H1 (cell line): ENCODE results near the gene HS6ST3. TPM values are rescaled to one million over a fixed set of nuclear protein-coding genes. Genes with fewer than 3 reads are reported as not detected.

Source experiments
- CTCF ChIA-PET: fragments of 300-600 bp; sonication (Branson Sonifier 250); formaldehyde crosslinking; loops from one replicate; lab custom pipeline; 2021; ENCODE audit not compliant: partially characterized antibody; lab: Charles Lee
- POLR2A ChIA-PET: fragments of 300-600 bp; sonication (Branson Sonifier 250); formaldehyde crosslinking; loops from one replicate; lab custom pipeline; 2021; ENCODE audit warnings: inconsistent platforms; ENCODE audit not compliant: partially characterized antibody; lab: Charles Lee
- DNase-seq, 2 experiments: peaks; one replicate each; pipeline versions ENCODE4 v3.0.0 to v3.0.0-alpha.2; 2010 to 2022; ENCODE audit warnings: low spot score in 2 of 2, low read depth in 1 of 2, mixed read lengths in 1 of 2
- FAIRE-seq: peaks from 2 replicates; lab custom pipeline; 2011; peaks lifted over from hg19 to GRCh38; lab: Jason Lieb, UNC
- H2AFZ ChIP-seq: 2 replicates; pipeline ENCODE4 v1.8.1; 2012; ENCODE audit warnings: low read length, inconsistent platforms
- H2AK5ac ChIP-seq: 2 replicates; pipeline ENCODE4 v1.6.1; 2013; ENCODE audit warnings: low read depth, low read length
- H2BK120ac ChIP-seq: replicated peaks from 2 replicates; pipeline ENCODE3; 2013; ENCODE audit warnings: low read depth, low read length, inconsistent platforms
- H2BK12ac ChIP-seq: 2 replicates; pipeline ENCODE4 v1.6.1; 2013; ENCODE audit warnings: low read depth, low read length
- H2BK15ac ChIP-seq: 2 replicates; pipeline ENCODE4 v1.6.1; 2013; ENCODE audit warnings: low read length
- H2BK20ac ChIP-seq: 2 replicates; pipeline ENCODE4 v1.6.1; 2013; ENCODE audit warnings: low read length
- H2BK5ac ChIP-seq: 2 replicates; pipeline ENCODE4 v1.6.1; 2013; ENCODE audit warnings: low read depth, low read length
- H3K14ac ChIP-seq: 2 replicates; pipeline ENCODE4 v1.6.1; 2013; ENCODE audit warnings: inconsistent platforms; ENCODE audit not compliant: insufficient read length
- H3K18ac ChIP-seq: 2 replicates; pipeline ENCODE4 v1.6.1; 2013; ENCODE audit warnings: low read length; ENCODE audit errors: extremely low read depth
- H3K23ac ChIP-seq: 2 replicates; pipeline ENCODE4 v1.6.1; 2013; ENCODE audit warnings: inconsistent platforms; ENCODE audit not compliant: insufficient read length
- H3K23me2 ChIP-seq: 2 replicates; pipeline ENCODE4 v1.6.1; 2013; ENCODE audit warnings: low read depth, low read length
- H3K27ac ChIP-seq: 2 replicates; pipeline ENCODE4 v1.6.1; 2011; ENCODE audit warnings: low read depth, low read length, inconsistent platforms
- H3K27me3 ChIP-seq, 4 experiments: replicated peaks in 1 of 4; 1 replicate in 1 of 4; 2 replicates in 3 of 4; pipeline versions ENCODE4 v1.6.1 to v1.8.1; 2011 to 2013; ENCODE audit warnings: low read length in 3 of 4, mild to moderate bottlenecking in 3 of 4, inconsistent platforms in 2 of 4, mixed read lengths in 2 of 4, moderate library complexity in 1 of 4; ENCODE audit not compliant: control insufficient read depth in 3 of 4, insufficient read depth in 3 of 4; ENCODE audit errors: extremely low read depth in 1 of 4
- H3K36me3 ChIP-seq, 4 experiments: 2 replicates each; pipeline versions ENCODE4 v1.6.1 to v1.8.1; 2011 to 2013; ENCODE audit warnings: mild to moderate bottlenecking in 4 of 4, low read length in 3 of 4, moderate library complexity in 2 of 4, control low read depth in 1 of 4, inconsistent platforms in 1 of 4; ENCODE audit not compliant: insufficient read depth in 4 of 4, control insufficient read depth in 2 of 4
- H3K4ac ChIP-seq: replicated peaks from 2 replicates; pipeline ENCODE3; 2013; ENCODE audit warnings: low read length, low read depth, mixed read lengths, inconsistent platforms; ENCODE audit not compliant: insufficient read length
- H3K4me1 ChIP-seq, 4 experiments: replicated peaks in 1 of 4; 1 replicate in 1 of 4; 2 replicates in 3 of 4; pipeline versions ENCODE4 v1.6.1 to v1.8.1; 2011 to 2013; ENCODE audit warnings: low read length in 3 of 4, inconsistent platforms in 2 of 4, mixed read lengths in 1 of 4; ENCODE audit not compliant: insufficient read depth in 4 of 4, control insufficient read depth in 3 of 4
- H3K4me2 ChIP-seq, 2 experiments: 2 replicates each; pipeline versions ENCODE4 v1.6.1 to v1.8.1; 2011 to 2013; ENCODE audit warnings: low read depth in 2 of 2, low read length in 2 of 2, control low read depth in 1 of 2, inconsistent platforms in 1 of 2, mild to moderate bottlenecking in 1 of 2; ENCODE audit not compliant: insufficient read depth in 1 of 2
- H3K4me3 ChIP-seq, 4 experiments: fragments of 200-600, 300-600 bp in 1 of 4; sonication (generic), shearing (Covaris generic), sonication (Bioruptor Twin) in 1 of 4; 2 replicates each; pipeline versions ENCODE4 v1.5.1 to v1.8.1; 2011 to 2016; ENCODE audit warnings: low read length in 4 of 4, low read depth in 3 of 4, control low read depth in 2 of 4, inconsistent platforms in 2 of 4, mild to moderate bottlenecking in 2 of 4, mixed read lengths in 1 of 4, moderate library complexity in 1 of 4; ENCODE audit not compliant: insufficient read depth in 2 of 4; ENCODE audit errors: extremely low read depth in 1 of 4
- H3K56ac ChIP-seq: replicated peaks from 2 replicates; pipeline ENCODE3; 2013; ENCODE audit warnings: low read depth, mild to moderate bottlenecking, mixed read lengths, low read length, inconsistent platforms; ENCODE audit not compliant: insufficient read length
- H3K79me1 ChIP-seq: 2 replicates; pipeline ENCODE4 v1.6.1; 2013; ENCODE audit warnings: low read depth, low read length, control low read depth
- H3K79me2 ChIP-seq, 2 experiments: 2 replicates each; pipeline versions ENCODE4 v1.6.1 to v1.8.1; 2012 to 2013; ENCODE audit warnings: low read length in 2 of 2, mild to moderate bottlenecking in 2 of 2, inconsistent platforms in 1 of 2; ENCODE audit not compliant: insufficient read depth in 2 of 2, control insufficient read depth in 1 of 2
- H3K9ac ChIP-seq, 4 experiments: replicated peaks in 1 of 4; 1 replicate in 1 of 4; 2 replicates in 3 of 4; pipeline versions ENCODE4 v1.6.1 to v1.8.1; 2011 to 2013; ENCODE audit warnings: low read depth in 3 of 4, low read length in 3 of 4, control low read depth in 2 of 4, mild to moderate bottlenecking in 2 of 4, moderate library complexity in 2 of 4, inconsistent platforms in 1 of 4; ENCODE audit errors: extremely low read depth in 1 of 4
- H3K9me3 ChIP-seq, 2 experiments: 2 replicates each; pipeline versions ENCODE4 v1.6.1 to v1.8.1; 2012 to 2013; ENCODE audit warnings: mild to moderate bottlenecking in 2 of 2, moderate library complexity in 2 of 2, control low read depth in 1 of 2, inconsistent platforms in 1 of 2, low read depth in 1 of 2, low read length in 1 of 2, mixed read lengths in 1 of 2; ENCODE audit not compliant: insufficient read depth in 2 of 2
- H4K20me1 ChIP-seq, 2 experiments: replicated peaks in 1 of 2; 2 replicates each; pipeline versions ENCODE3 to v1.8.1; 2011 to 2013; ENCODE audit warnings: inconsistent platforms in 2 of 2, low read length in 2 of 2, mild to moderate bottlenecking in 1 of 2; ENCODE audit not compliant: insufficient read depth in 2 of 2, control insufficient read depth in 1 of 2
- H4K5ac ChIP-seq: 2 replicates; pipeline ENCODE4 v1.6.1; 2013; ENCODE audit warnings: low read length, low read depth, mixed read lengths, inconsistent platforms; ENCODE audit not compliant: insufficient read length
- H4K8ac ChIP-seq: 2 replicates; pipeline ENCODE4 v1.8.0; 2013; ENCODE audit warnings: mild to moderate bottlenecking, moderate library complexity, low read length, inconsistent platforms; ENCODE audit not compliant: insufficient read depth; ENCODE audit errors: extremely low read depth
- H4K91ac ChIP-seq: replicated peaks from 2 replicates; pipeline ENCODE3; 2013; ENCODE audit warnings: low read length, mixed read lengths, inconsistent platforms; ENCODE audit not compliant: insufficient read length
- CEBPB ChIP-seq: IDR thresholded peaks from 2 replicates; pipeline ENCODE4 v1.6.1; 2012; ENCODE audit warnings: low read depth, low read length
- WGBS, 2 experiments: shearing (Covaris generic) in 1 of 2; methylation state at CpG; one replicate each; pipeline versions ENCODE4 v1.1.6 to v1.1.7; 2013 to 2015; ENCODE audit warnings: low lambda C conversion rate in 2 of 2, mixed read lengths in 2 of 2, inconsistent platforms in 1 of 2, low coverage in 1 of 2, missing lambda C conversion rate in 1 of 2; ENCODE audit not compliant: insufficient replicate concordance in 2 of 2, insufficient coverage in 1 of 2, insufficient read length in 1 of 2; ENCODE audit errors: extremely low coverage in 1 of 2, missing lambda C conversion rate in 1 of 2; 5-methylcytosine and 5-hydroxymethylcytosine counted together
- polyA plus RNA-seq, 7 experiments: library from polyadenylated mRNA; depleted of rRNA in 3 of 7; stranded (reverse) in 5 of 7; unstranded in 2 of 7; fragments of >200 nt in 5 of 7; fragments of 200-250 nt in 2 of 7; gene quantifications; 1 replicate in 5 of 7; 2 replicates in 1 of 7; 4 replicates in 1 of 7; pipeline versions ENCODE4 v1.2.1 to v1.2.3, GENCODE V29; 2011 to 2013; ENCODE audit warnings: missing spikeins in 2 of 7, mixed read lengths in 2 of 7
- total RNA-seq: library from RNA; stranded (reverse); fragmentation: NEBNext Ultra II Directional; extraction: Animal tissue kit (Norgen Biotek cat#: 25700); gene quantifications from 2 replicates; pipeline ENCODE4 v1.2.1, GENCODE V29; 2021

HS6ST3 gene
- total and polyA plus RNA-seq, 2 of the 8 experiments (the other 6 are each of a cell fraction or from before 2014, with no cell fraction given): 0.45 to 1.2 TPM

- H3K36me3 ChIP-seq: no peaks in the 10 kb centered on the region
- no peak overlapping the region for H2BK12ac ChIP-seq
- no peak overlapping the region for H3K27ac ChIP-seq
- no peak overlapping the region for H4K8ac ChIP-seq
- 94% methylated on average over 6 of the region's 6 CpGs; no CpG with 5 or more reads in 1 of the 2 experiments for WGBS, 2 experiments
- H3K27me3 ChIP-seq: no peaks in the 10 kb centered on the region
- H3K23ac ChIP-seq: no peak overlapping the region
- H3K79me1 ChIP-seq: no peaks in the 10 kb centered on the region; the same call in 1 of the 2 replicates
- H2BK120ac ChIP-seq: no peak overlapping the region
- H2AK5ac ChIP-seq: no peak overlapping the region
- DNase-seq: no peak
- no peak overlapping the region for H3K18ac ChIP-seq
- H2BK20ac ChIP-seq: no peak overlapping the region
- H3K79me2 ChIP-seq: no peaks in the 10 kb centered on the region
- H3K4me2 ChIP-seq: no peak overlapping the region
- no peak overlapping the region for H3K4me3 ChIP-seq
- no peak overlapping the region for H2BK15ac ChIP-seq
- no peaks in the 10 kb centered on the region for H4K20me1 ChIP-seq
- CTCF ChIA-PET: interaction anchor here (0.9 kb wide), 1 partner anchor 10 kb away, joined by 4 read pairs; no protein-coding TSS in a partner anchor
- H3K4me1 ChIP-seq: peaks cover 0 to 11% (median 8%) of the 10 kb centered on the region in 4 experiments; a peak in 4 of 7 replicates
- no peak overlapping the region for H3K56ac ChIP-seq
- H2AFZ ChIP-seq: no peak overlapping the region
- H3K9ac ChIP-seq: no peak overlapping the region
- POLR2A ChIA-PET: no interaction called here
- no peak overlapping the region for H4K91ac ChIP-seq
- no peak overlapping the region for H3K4ac ChIP-seq
- no peak overlapping the region for H3K14ac ChIP-seq
- H4K5ac ChIP-seq: no peak overlapping the region
- TF ChIP-seq CEBPB: no peak
- FAIRE-seq: no peak
- no peaks in the 10 kb centered on the region for H3K9me3 ChIP-seq
- H3K23me2 ChIP-seq: no peaks in the 10 kb centered on the region
- H2BK5ac ChIP-seq: no peak overlapping the region
These were observed 681.8 kb downstream of the HS6ST3 start for GRCh38 chr13:96771486-96772367.
